Caco-2 (cell line): ENCODE data around the gene VSIG1. TPM values are rescaled to one million over a fixed set of nuclear protein-coding genes. Genes with fewer than 3 reads are reported as not detected.
A peak's percentile ranks its signal among the peaks of the same experiment; 100 is the strongest.

Experiments
- Bru-seq: library from RNA; stranded (reverse); fragments of 400-500 nt; gene quantifications from one replicate; lab custom pipeline; 2021; lab: Mats Ljungman, UMichigan
- BruChase-seq, 2 experiments: library from RNA; stranded (reverse); fragments of 400-500 nt; gene quantifications; one replicate each; lab custom pipeline; 2021; lab: Mats Ljungman, UMichigan
- BruUV-seq: library from RNA; stranded (reverse); fragments of 400-500 nt; replicated peaks from 2 replicates; lab custom pipeline; 2021; lab: Mats Ljungman, UMichigan
- CTCF ChIA-PET: fragments of 300-600 bp; sonication (Branson Sonifier 250); formaldehyde crosslinking; loops from one replicate; lab custom pipeline; 2022; ENCODE audit warnings: antibody characterized with exemption; lab: Charles Lee
- POLR2A ChIA-PET: fragments of 300-600 bp; sonication (Branson Sonifier 250); formaldehyde crosslinking; loops from one replicate; lab custom pipeline; 2022; ENCODE audit warnings: antibody characterized with exemption; lab: Charles Lee
- DNase-seq, 2 experiments: peaks; one replicate each; pipeline versions ENCODE4 v3.0.0 to v3.0.0-alpha.2; 2020 to 2022
- H3K27me3 ChIP-seq: replicated peaks from 2 replicates; pipeline ENCODE4 v1.6.0; 2011; ENCODE audit warnings: low read length; ENCODE audit not compliant: control insufficient read depth, insufficient read depth
- H3K36me3 ChIP-seq: 2 replicates; pipeline ENCODE4 v1.5.1; 2011; ENCODE audit warnings: low read length; ENCODE audit not compliant: control insufficient read depth, insufficient read depth
- H3K4me1 ChIP-seq: fragments of 250-450 bp; sonication (Bioruptor Pico); 2 replicates; pipeline ENCODE4 v1.5.1; 2020; ENCODE audit warnings: mild to moderate bottlenecking
- H3K4me3 ChIP-seq: 2 replicates; pipeline ENCODE4 v1.5.1; 2011; ENCODE audit warnings: low read depth, mild to moderate bottlenecking, control low read depth, low read length
- H3K9me3 ChIP-seq: fragments of 250-450 bp; sonication (Bioruptor Pico); 2 replicates; pipeline ENCODE4 v1.5.1; 2020; ENCODE audit warnings: mild to moderate bottlenecking, moderate library complexity
- H3K27ac Mint-ChIP-seq: one replicate; pipeline ENCODE4 v1.8.0; 2022; ENCODE audit warnings: mixed read lengths; ENCODE audit not compliant: unreplicated experiment
- H3K27me3 Mint-ChIP-seq: one replicate; pipeline ENCODE4 v1.8.0; 2022; ENCODE audit warnings: mixed read lengths; ENCODE audit not compliant: insufficient read depth, unreplicated experiment
- H3K36me3 Mint-ChIP-seq: one replicate; pipeline ENCODE4 v1.8.0; 2022; ENCODE audit warnings: mild to moderate bottlenecking, mixed read lengths; ENCODE audit not compliant: insufficient read depth, unreplicated experiment
- H3K4me1 Mint-ChIP-seq: one replicate; pipeline ENCODE4 v1.8.0; 2022; ENCODE audit warnings: low read depth, mixed read lengths; ENCODE audit not compliant: unreplicated experiment
- H3K4me3 Mint-ChIP-seq: one replicate; pipeline ENCODE4 v1.8.0; 2022; ENCODE audit warnings: mild to moderate bottlenecking, moderate library complexity, mixed read lengths; ENCODE audit not compliant: unreplicated experiment
- H3K9me3 Mint-ChIP-seq: one replicate; pipeline ENCODE4 v1.8.0; 2022; ENCODE audit warnings: mixed read lengths; ENCODE audit not compliant: unreplicated experiment
- CTCF ChIP-seq, 2 experiments: fragments of 200-600 bp in 1 of 2; IDR thresholded peaks; 1 replicate in 1 of 2; 2 replicates in 1 of 2; pipeline versions ENCODE4 v1.5.1 to v1.8.0; 2011 to 2022; ENCODE audit warnings: antibody characterized with exemption in 1 of 2, control low read depth in 1 of 2, inconsistent platforms in 1 of 2, low read depth in 1 of 2, low read length in 1 of 2, mild to moderate bottlenecking in 1 of 2, moderate library complexity in 1 of 2; ENCODE audit not compliant: insufficient read depth in 1 of 2, severe bottlenecking in 1 of 2, unreplicated experiment in 1 of 2
- intact Hi-C: fragments of 100-400 bp; cut with micrococcal nuclease; formaldehyde crosslinking; loops from one replicate; pipeline ENCODE4 v1.10.0; 2022; ENCODE audit not compliant: unreplicated experiment
- long read RNA-seq: library from polyadenylated mRNA; stranded (forward); transcript quantifications from one replicate; pipeline ENCODE4 v2.0.0, GENCODE V29; 2022
- total RNA-seq: library from RNA; stranded (reverse); gene quantifications from 2 replicates; pipeline ENCODE4 v1.2.3, GENCODE V29; 2022

Gene VSIG1
- not detected in 2 replicates for total RNA-seq
- Bru-seq, nascent RNA, result percentile 13 among the genes with signal in this experiment
- BruChase-seq, experiment 1, labeled RNA remaining after a 2-hour chase, result percentile 3 among the genes with signal in this experiment
- percentile 10 among the genes with signal in this experiment for BruChase-seq, experiment 2, labeled RNA remaining after a 6-hour chase
- long read RNA-seq, result 0 reads

GRCh38 chrX:108044554-108045256 is at the start of gene VSIG1:
Gene VSIG1 (plus strand): TSS chrX:108045065. CDS start chrX:108045131, 66 bp downstream.
- Histone ChIP-seq H3K4me1 (no peaks in the 10 kb centered on the region), H3K9me3 (no peaks in the 10 kb centered on the region), H3K36me3 (no peaks in the 10 kb centered on the region), H3K27me3 (no peaks in the 10 kb centered on the region), H3K4me3 (no peak within 1 kb of the TSS)
- POLR2A ChIA-PET, result no interaction called here
- Mint-ChIP-seq H3K4me1 (no peaks in the 10 kb centered on the region), H3K36me3 (no peaks in the 10 kb centered on the region), H3K4me3 (no peak within 1 kb of the TSS), H3K27ac (no peak within 1 kb of the TSS), H3K9me3 (no peaks in the 10 kb centered on the region), H3K27me3 (no peaks in the 10 kb centered on the region)
- no peak for DNase-seq
- intact Hi-C loops, result no loop called here
- no peak for TF ChIP-seq CTCF (IDR thresholded peaks at IDR 0.05; ENCODE audit: insufficient read depth in 1 of 2, low read depth in 1 of 2, low read length in 1 of 2, severe bottlenecking in 1 of 2, unreplicated experiment in 1 of 2)
- CTCF ChIA-PET, result no interaction called here
- no TSS peak for BruUV-seq

GRCh38 chrX:107996124-107996523 is 48.7 kb upstream of the VSIG1 start:
- no peaks in the 10 kb centered on the region for H3K27me3 Mint-ChIP-seq
- H3K4me3 ChIP-seq, result no peak overlapping the region
- ChIA-PET CTCF (no interaction called here), POLR2A (no interaction called here)
- no peaks in the 10 kb centered on the region for H3K4me1 Mint-ChIP-seq
- no peaks in the 10 kb centered on the region for H3K36me3 Mint-ChIP-seq
- H3K27ac Mint-ChIP-seq, result no peak overlapping the region
- H3K4me3 Mint-ChIP-seq, result no peak overlapping the region
- no peaks in the 10 kb centered on the region for H3K9me3 Mint-ChIP-seq
- no peaks in the 10 kb centered on the region for H3K27me3 ChIP-seq
- no peak for TF ChIP-seq CTCF (IDR thresholded peaks at IDR 0.05; ENCODE audit: insufficient read depth in 1 of 2, low read depth in 1 of 2, low read length in 1 of 2, severe bottlenecking in 1 of 2, unreplicated experiment in 1 of 2)
- no peak for DNase-seq
- no peaks in the 10 kb centered on the region for H3K9me3 ChIP-seq
- intact Hi-C loops, result no loop called here
- no peaks in the 10 kb centered on the region for H3K4me1 ChIP-seq
- BruUV-seq, result no TSS peak
- H3K36me3 ChIP-seq, result no peaks in the 10 kb centered on the region

- Mint-ChIP-seq H3K27me3 (peaks cover 7% of the 10 kb centered on the region), H3K36me3 (no peaks in the 10 kb centered on the region), H3K9me3 (no peaks in the 10 kb centered on the region), H3K4me3 (no peak overlapping the region), H3K4me1 (no peaks in the 10 kb centered on the region), H3K27ac (no peak overlapping the region)
- intact Hi-C loops, result no loop called here
- CTCF ChIA-PET, result no interaction called here
- Histone ChIP-seq H3K36me3 (no peaks in the 10 kb centered on the region), H3K27me3 (no peaks in the 10 kb centered on the region), H3K4me1 (no peaks in the 10 kb centered on the region), H3K4me3 (no peak overlapping the region), H3K9me3 (no peaks in the 10 kb centered on the region)
- TF ChIP-seq CTCF (IDR thresholded peaks at IDR 0.05; ENCODE audit: insufficient read depth in 1 of 2, low read depth in 1 of 2, low read length in 1 of 2, severe bottlenecking in 1 of 2, unreplicated experiment in 1 of 2), result no peak
- no peak for DNase-seq
- BruUV-seq, result no TSS peak
- POLR2A ChIA-PET, result no interaction called here
Measured at GRCh38 chrX:108000751-108001150, 44.1 kb upstream of the VSIG1 start.
